Esophagus muscularis mucosa (tissue), 3 donors: Measurements from ENCODE around the gene RECK.

Experiments used
- EP300 ChIP-seq: sonication (generic); formaldehyde crosslinking; IDR thresholded peaks from one replicate; pipeline ENCODE4 v1.6.1; 2017; ENCODE audit warnings: antibody characterized with exemption
- TF ChIP-seq, protein P1 (sequence below), 3 experiments: fragments of 200-600 bp in 2 of 3; fragments of 450-650 bp in 1 of 3; sonication (generic) in 2 of 3; IDR thresholded peaks; one replicate each; pipeline ENCODE4 v1.5.1; 2017 to 2019; ENCODE audit warnings: antibody characterized with exemption in 3 of 3, mild to moderate bottlenecking in 2 of 3, moderate library complexity in 1 of 3

DNA sequence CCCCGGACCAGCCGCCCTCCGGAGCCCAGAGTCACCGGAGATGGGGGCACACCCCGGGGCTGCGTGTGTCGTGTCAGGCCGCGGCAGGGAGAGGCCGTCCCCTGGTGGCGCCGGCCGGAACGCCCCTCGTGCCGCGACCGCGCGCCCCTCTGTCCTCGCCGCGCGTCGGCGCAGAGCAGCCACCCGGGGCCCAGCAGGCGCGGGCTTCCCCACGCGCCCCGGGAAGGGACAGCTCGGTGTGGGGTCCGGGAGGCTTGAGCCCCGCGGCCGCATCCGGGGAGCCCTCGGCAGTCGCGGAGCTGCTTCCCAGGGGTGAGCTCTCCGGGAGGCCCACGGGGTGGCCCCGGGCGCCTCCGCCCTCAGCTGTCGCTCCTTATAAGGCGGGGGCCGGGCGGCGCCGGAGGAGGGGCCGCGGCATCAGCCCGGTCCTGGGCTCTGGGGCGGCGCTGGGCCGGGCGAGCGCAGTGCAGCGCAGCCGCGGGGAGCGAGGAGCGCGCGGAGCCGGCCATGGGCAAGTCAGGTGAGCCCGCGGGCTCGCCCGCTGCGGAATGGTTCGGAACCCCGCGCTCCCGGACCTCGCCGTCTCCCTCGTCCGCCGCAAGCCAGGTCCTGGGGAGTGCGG is 99.7 kb downstream of the RECK start, which contains the start of gene GLIPR2:
- TF ChIP-seq, protein P1, sequence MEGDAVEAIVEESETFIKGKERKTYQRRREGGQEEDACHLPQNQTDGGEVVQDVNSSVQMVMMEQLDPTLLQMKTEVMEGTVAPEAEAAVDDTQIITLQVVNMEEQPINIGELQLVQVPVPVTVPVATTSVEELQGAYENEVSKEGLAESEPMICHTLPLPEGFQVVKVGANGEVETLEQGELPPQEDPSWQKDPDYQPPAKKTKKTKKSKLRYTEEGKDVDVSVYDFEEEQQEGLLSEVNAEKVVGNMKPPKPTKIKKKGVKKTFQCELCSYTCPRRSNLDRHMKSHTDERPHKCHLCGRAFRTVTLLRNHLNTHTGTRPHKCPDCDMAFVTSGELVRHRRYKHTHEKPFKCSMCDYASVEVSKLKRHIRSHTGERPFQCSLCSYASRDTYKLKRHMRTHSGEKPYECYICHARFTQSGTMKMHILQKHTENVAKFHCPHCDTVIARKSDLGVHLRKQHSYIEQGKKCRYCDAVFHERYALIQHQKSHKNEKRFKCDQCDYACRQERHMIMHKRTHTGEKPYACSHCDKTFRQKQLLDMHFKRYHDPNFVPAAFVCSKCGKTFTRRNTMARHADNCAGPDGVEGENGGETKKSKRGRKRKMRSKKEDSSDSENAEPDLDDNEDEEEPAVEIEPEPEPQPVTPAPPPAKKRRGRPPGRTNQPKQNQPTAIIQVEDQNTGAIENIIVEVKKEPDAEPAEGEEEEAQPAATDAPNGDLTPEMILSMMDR (IDR thresholded peaks at IDR 0.05): peak in 2 of 3 experiments; percentile 31 to 35
- TF ChIP-seq EP300: no peak
